Mucosa of stomach (tissue), 1 donor: ENCODE data around the gene ATP6V1B1.
A peak's percentile ranks its signal among the peaks of the same experiment; 100 is the strongest.

Experiments used
- H3K27me3 ChIP-seq: one replicate; pipeline ENCODE4 v1.7.0; 2013; ENCODE audit warnings: mild to moderate bottlenecking, low read length; ENCODE audit not compliant: control insufficient read depth, insufficient read depth
- H3K36me3 ChIP-seq: one replicate; pipeline ENCODE4 v1.7.0; 2013; ENCODE audit warnings: low read length; ENCODE audit not compliant: control insufficient read depth, insufficient read depth
- H3K4me1 ChIP-seq: one replicate; pipeline ENCODE4 v1.7.0; 2013; ENCODE audit warnings: mild to moderate bottlenecking, low read length; ENCODE audit not compliant: control insufficient read depth, insufficient read depth
- H3K4me3 ChIP-seq: one replicate; pipeline ENCODE4 v1.7.0; 2013; ENCODE audit warnings: low read length
- H3K9ac ChIP-seq: one replicate; pipeline ENCODE4 v1.7.0; 2013; ENCODE audit warnings: mild to moderate bottlenecking, low read length, moderate library complexity
- H3K9me3 ChIP-seq: one replicate; pipeline ENCODE4 v1.7.0; 2013; ENCODE audit warnings: mild to moderate bottlenecking, low read length, moderate library complexity; ENCODE audit not compliant: control insufficient read depth
- donor health status: Pancreatic carcinoma.

The ATP6V1B1 gene

GRCh38 chr2:70894765-70895164, 40.9 kb upstream of the ATP6V1B1 start:
- H3K9me3 ChIP-seq, result no peaks in the 10 kb centered on the region
- H3K27me3 ChIP-seq, result peaks cover 93% of the 10 kb centered on the region
- H3K36me3 ChIP-seq, result no peaks in the 10 kb centered on the region
- H3K4me1 ChIP-seq, result no peaks in the 10 kb centered on the region
- H3K9ac ChIP-seq, result no peak overlapping the region
- H3K4me3 ChIP-seq, result no peak overlapping the region

- Histone ChIP-seq H3K27me3 (peaks cover 93% of the 10 kb centered on the region), H3K4me3 (no peak overlapping the region), H3K9ac (no peak overlapping the region), H3K4me1 (peaks cover 3% of the 10 kb centered on the region), H3K9me3 (no peaks in the 10 kb centered on the region), H3K36me3 (no peaks in the 10 kb centered on the region)
These were observed 40.5 kb upstream of the ATP6V1B1 start for GRCh38 chr2:70895249-70895648.

- Histone ChIP-seq H3K9ac (no peak overlapping the region), H3K27me3 (peaks cover 93% of the 10 kb centered on the region), H3K4me3 (no peak overlapping the region), H3K36me3 (no peaks in the 10 kb centered on the region), H3K9me3 (no peaks in the 10 kb centered on the region), H3K4me1 (peaks cover 12% of the 10 kb centered on the region)
These were observed 39.5 kb upstream of the ATP6V1B1 start for GRCh38 chr2:70895998-70896764.

- Histone ChIP-seq H3K9ac (no peak overlapping the region), H3K36me3 (no peaks in the 10 kb centered on the region), H3K4me1 (peaks cover 17% of the 10 kb centered on the region), H3K27me3 (peaks cover 93% of the 10 kb centered on the region), H3K9me3 (no peaks in the 10 kb centered on the region), H3K4me3 (no peak overlapping the region)
These were observed 38.9 kb upstream of the ATP6V1B1 start for GRCh38 chr2:70896765-70897202.

- Histone ChIP-seq H3K36me3 (no peaks in the 10 kb centered on the region), H3K4me1 (peaks cover 17% of the 10 kb centered on the region), H3K9ac (no peak overlapping the region), H3K9me3 (no peaks in the 10 kb centered on the region), H3K27me3 (peaks cover 93% of the 10 kb centered on the region), H3K4me3 (no peak overlapping the region)
These were observed 38.3 kb upstream of the ATP6V1B1 start for GRCh38 chr2:70897203-70897976.

- Histone ChIP-seq H3K9ac (no peak overlapping the region), H3K27me3 (peaks cover 96% of the 10 kb centered on the region), H3K4me1 (peaks cover 17% of the 10 kb centered on the region), H3K9me3 (no peaks in the 10 kb centered on the region), H3K36me3 (no peaks in the 10 kb centered on the region), H3K4me3 (no peak overlapping the region)
These were observed 37.8 kb upstream of the ATP6V1B1 start for GRCh38 chr2:70897977-70898226.

GRCh38 chr2:70898363-70899240, 37.1 kb upstream of the ATP6V1B1 start:
- Histone ChIP-seq H3K27me3 (peaks cover 98% of the 10 kb centered on the region), H3K9me3 (no peaks in the 10 kb centered on the region), H3K36me3 (no peaks in the 10 kb centered on the region), H3K4me3 (no peak overlapping the region), H3K4me1 (peaks cover 17% of the 10 kb centered on the region), H3K9ac (no peak overlapping the region)

- Histone ChIP-seq H3K4me3 (peak overlapping the region; percentile 32), H3K27me3 (peaks cover 99% of the 10 kb centered on the region), H3K9me3 (no peaks in the 10 kb centered on the region), H3K9ac (peak overlapping the region; percentile 31), H3K36me3 (no peaks in the 10 kb centered on the region), H3K4me1 (peaks cover 17% of the 10 kb centered on the region)
These were observed 34.3 kb upstream of the ATP6V1B1 start for GRCh38 chr2:70901227-70902066.

- Histone ChIP-seq H3K36me3 (no peaks in the 10 kb centered on the region), H3K4me3 (no peak overlapping the region), H3K4me1 (peaks cover 19% of the 10 kb centered on the region), H3K27me3 (peaks cover 99% of the 10 kb centered on the region), H3K9ac (no peak overlapping the region), H3K9me3 (no peaks in the 10 kb centered on the region)
These were observed 33.6 kb upstream of the ATP6V1B1 start for GRCh38 chr2:70902067-70902442.

- no peak overlapping the region for H3K9ac ChIP-seq
- H3K4me3 ChIP-seq, result no peak overlapping the region
- no peaks in the 10 kb centered on the region for H3K9me3 ChIP-seq
- H3K4me1 ChIP-seq, result peaks cover 24% of the 10 kb centered on the region
- peaks cover 99% of the 10 kb centered on the region for H3K27me3 ChIP-seq
- no peaks in the 10 kb centered on the region for H3K36me3 ChIP-seq
These were observed 33.1 kb upstream of the ATP6V1B1 start for GRCh38 chr2:70902579-70902978.

- Histone ChIP-seq H3K4me1 (peaks cover 24% of the 10 kb centered on the region), H3K9me3 (no peaks in the 10 kb centered on the region), H3K9ac (no peak overlapping the region), H3K27me3 (peaks cover 99% of the 10 kb centered on the region), H3K4me3 (no peak overlapping the region), H3K36me3 (no peaks in the 10 kb centered on the region)
These were observed 32.5 kb upstream of the ATP6V1B1 start for GRCh38 chr2:70903171-70903570.
